ENCODE data around the gene UNC45A.

The UNC45A gene

GRCh38 chr15:90892023-90892422 is 43.1 kb upstream of the UNC45A start:
- H3K4me1 ChIP-seq (ENCODE audit: control insufficient read depth, insufficient read depth, low read length) = no peaks in the 10 kb centered on the region
- TF ChIP-seq KLF16 (tag by site-specific recombination; IDR thresholded peaks at IDR 0.05) (no peak), ZNF37A (tag by site-specific recombination; IDR thresholded peaks at IDR 0.05) (no peak), ZNF48 (tag by site-specific recombination; IDR thresholded peaks at IDR 0.05) (no peak), ZNF202 (tag by site-specific recombination; IDR thresholded peaks at IDR 0.05; ENCODE audit: borderline replicate concordance) (no peak), ZFP41 (tag by site-specific recombination; IDR thresholded peaks at IDR 0.05; ENCODE audit: borderline replicate concordance) (no peak), ZNF843 (tag by site-specific recombination; IDR thresholded peaks at IDR 0.05) (no peak), ZNF629 (tag by site-specific recombination; IDR thresholded peaks at IDR 0.05) (no peak), ZSCAN18 (tag by site-specific recombination; IDR thresholded peaks at IDR 0.05) (no peak), ZNF214 (tag by site-specific recombination; IDR thresholded peaks at IDR 0.05; ENCODE audit: borderline replicate concordance) (no peak), ZNF670 (tag by site-specific recombination; IDR thresholded peaks at IDR 0.05; ENCODE audit: low read depth) (no peak), ZEB2 (tag by site-specific recombination; IDR thresholded peaks at IDR 0.05) (no peak), KLF8 (tag by site-specific recombination; IDR thresholded peaks at IDR 0.05) (no peak), ZNF529 (tag by site-specific recombination; IDR thresholded peaks at IDR 0.05; ENCODE audit: insufficient replicate concordance) (no peak), ZNF830 (tag by site-specific recombination; IDR thresholded peaks at IDR 0.05; ENCODE audit: low read depth) (no peak), SCRT1 (tag by site-specific recombination; IDR thresholded peaks at IDR 0.05; ENCODE audit: borderline replicate concordance) (no peak), ZNF777 (tag by site-specific recombination; IDR thresholded peaks at IDR 0.05; ENCODE audit: borderline replicate concordance) (no peak), ZNF776 (tag by site-specific recombination; IDR thresholded peaks at IDR 0.05; ENCODE audit: borderline replicate concordance) (no peak), ZNF596 (tag by site-specific recombination; IDR thresholded peaks at IDR 0.05) (no peak), ZNF518A (tag by site-specific recombination; conservative IDR thresholded peaks at IDR 0.05; ENCODE audit: low read depth) (no peak)
- CTCF ChIA-PET = interaction anchor here (0.7 to 0.9 kb wide), 2 partner anchors 10 to 260 kb away, joined by 3 to 4 read pairs; no protein-coding TSS in a partner anchor
- H3K36me3 ChIP-seq (ENCODE audit: control insufficient read depth in 2 of 2, insufficient read depth in 1 of 2, low read length in 2 of 2) = no peaks in the 10 kb centered on the region
- POLR2A ChIA-PET = no interaction called here
- H3K9me3 ChIP-seq (ENCODE audit: control insufficient read depth, insufficient read depth, low read depth, low read length) = no peaks in the 10 kb centered on the region
- H3K4me3 ChIP-seq (ENCODE audit: low read depth, low read length) = no peak overlapping the region
- no peak overlapping the region for H3K27ac ChIP-seq (ENCODE audit: extremely low read depth, low read depth, low read length)

- CTCF ChIA-PET = interaction anchor here (0.7 to 1.7 kb wide), 4 partner anchors 9 to 261 kb away, joined by 3 to 6 read pairs (median 4); partner anchors contain the start of gene UNC45A
- H3K36me3 ChIP-seq (ENCODE audit: control insufficient read depth in 2 of 2, insufficient read depth in 1 of 2, low read length in 2 of 2) = no peaks in the 10 kb centered on the region
- POLR2A ChIA-PET = interaction anchor here (1.6 kb wide), 1 partner anchor 10 kb away, joined by 4 read pairs; the partner anchor contains the start of gene MAN2A2
- H3K27ac ChIP-seq (ENCODE audit: extremely low read depth, low read depth, low read length) = no peak overlapping the region
- H3K4me1 ChIP-seq (ENCODE audit: control insufficient read depth, insufficient read depth, low read length) = no peaks in the 10 kb centered on the region
- TF ChIP-seq KLF1 (tag by site-specific recombination; IDR thresholded peaks at IDR 0.05) (no peak), ZNF654 (tag by site-specific recombination; IDR thresholded peaks at IDR 0.05; ENCODE audit: low read depth) (no peak), KLF17 (tag by site-specific recombination; IDR thresholded peaks at IDR 0.05) (no peak), HOXC10 (CRISPR knock-in tag; IDR thresholded peaks at IDR 0.05) (no peak)
- H3K9me3 ChIP-seq (ENCODE audit: control insufficient read depth, insufficient read depth, low read depth, low read length) = no peaks in the 10 kb centered on the region
- no peak overlapping the region for H3K4me3 ChIP-seq (ENCODE audit: low read depth, low read length)
These were observed 42.4 kb upstream of the UNC45A start for GRCh38 chr15:90892498-90893174.
